GM18861 (cell line): ENCODE results near the gene PHLDB1.

ENCODE experiments used
- ATAC-seq: cut with Tn5 transposase; IDR thresholded peaks from one replicate; pipeline ENCODE4 v1.9.1; 2021; ENCODE audit not compliant: unreplicated experiment

Gene PHLDB1

GRCh38 chr11:118638726-118639125 is 31.3 kb downstream of the PHLDB1 start:
- ATAC-seq, result no peak

DNA sequence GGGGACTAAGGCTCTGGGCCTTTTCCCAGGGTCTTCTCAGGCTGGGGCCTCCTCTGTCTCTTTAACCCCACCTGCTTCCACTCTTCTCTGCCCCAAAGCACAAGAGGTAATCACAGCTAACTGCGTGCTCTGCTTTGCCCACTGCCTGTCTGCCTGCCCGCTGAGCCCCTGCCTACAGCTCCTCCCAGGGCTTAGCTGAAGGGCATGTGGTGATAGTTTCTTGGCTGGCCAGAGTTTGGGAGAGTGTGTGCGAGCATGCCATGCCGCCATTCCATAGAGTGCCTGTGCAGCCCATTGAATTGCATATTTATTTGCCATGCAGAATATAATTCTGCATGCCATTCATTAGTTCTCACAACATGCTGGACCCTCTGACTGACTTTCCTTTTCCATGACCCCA is 32.5 kb downstream of the PHLDB1 start:
- no peak for ATAC-seq

DNA sequence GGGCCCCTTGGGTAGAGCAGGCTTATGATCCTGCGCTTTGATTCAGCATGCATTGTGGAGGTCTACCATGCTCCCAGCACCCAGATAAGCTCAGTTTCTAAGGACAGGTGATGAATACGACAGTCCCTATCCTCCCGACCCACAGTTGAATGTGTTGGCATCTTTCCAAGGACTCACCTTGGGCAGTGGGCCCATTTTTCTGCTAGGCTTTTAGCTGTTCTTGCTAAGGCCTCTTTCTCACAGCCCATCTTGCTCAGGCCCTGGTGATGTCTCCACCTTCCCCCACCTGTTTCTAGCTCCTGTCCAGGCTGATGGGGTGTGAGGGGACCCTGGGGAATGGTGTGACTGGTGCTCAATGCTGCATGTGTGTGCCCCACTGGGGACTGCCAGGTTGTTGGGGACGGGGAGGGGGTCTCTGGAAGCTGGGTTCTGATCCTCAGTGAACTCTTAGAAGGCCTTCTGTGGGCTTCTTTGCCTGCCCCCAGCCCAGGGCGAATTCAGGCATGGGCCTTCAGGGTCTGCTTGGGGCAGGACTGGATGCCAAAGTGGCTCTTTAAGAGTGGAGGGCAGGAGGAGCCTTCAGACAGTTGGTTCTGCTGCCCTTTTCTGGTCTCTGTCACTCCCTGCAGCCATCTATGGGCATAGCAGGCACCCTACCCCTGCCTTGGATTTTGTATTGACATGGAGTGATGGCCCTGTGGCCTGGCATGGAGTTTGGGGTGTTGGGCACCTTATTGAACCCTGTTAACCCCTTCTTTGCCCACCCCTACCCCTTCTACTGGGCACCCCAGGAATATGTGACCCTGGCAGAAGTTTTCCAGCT is 33.1 kb downstream of the PHLDB1 start:
- no peak for ATAC-seq

GRCh38 chr11:118641397-118642019 is 34.1 kb downstream of the PHLDB1 start:
- ATAC-seq, result no peak

- no peak for ATAC-seq
These were observed 36.0 kb downstream of the PHLDB1 start for GRCh38 chr11:118643142-118643994.

GRCh38 chr11:118643995-118644345 is 36.6 kb downstream of the PHLDB1 start:
- no peak for ATAC-seq

- no peak for ATAC-seq
These were observed 37.1 kb downstream of the PHLDB1 start for GRCh38 chr11:118644496-118644895.

GRCh38 chr11:118645066-118645715 is 37.8 kb downstream of the PHLDB1 start:
- ATAC-seq, result no peak

- no peak for ATAC-seq
These were observed 39.0 kb downstream of the PHLDB1 start for GRCh38 chr11:118646393-118646792.

DNA sequence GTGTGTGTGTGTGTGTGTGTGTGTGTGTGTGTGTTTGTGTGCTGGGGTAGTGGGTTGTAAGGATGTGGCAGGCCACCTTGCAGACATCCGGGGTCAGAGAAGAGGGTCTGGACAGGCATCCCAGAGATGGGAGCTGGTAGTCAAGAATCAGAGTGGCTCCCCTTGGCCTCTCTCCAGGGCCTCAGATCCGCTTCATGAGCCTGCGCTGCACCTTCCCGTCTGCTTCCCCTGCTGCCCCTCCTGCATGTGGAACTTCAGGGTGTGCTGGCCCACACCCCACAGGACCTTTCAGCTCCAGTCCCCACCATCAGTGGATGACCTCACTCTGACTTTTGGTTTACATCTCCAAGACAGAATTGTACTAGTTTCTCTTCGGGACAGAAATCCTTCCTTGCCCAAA is 40.9 kb downstream of the PHLDB1 start:
- ATAC-seq, result no peak

DNA sequence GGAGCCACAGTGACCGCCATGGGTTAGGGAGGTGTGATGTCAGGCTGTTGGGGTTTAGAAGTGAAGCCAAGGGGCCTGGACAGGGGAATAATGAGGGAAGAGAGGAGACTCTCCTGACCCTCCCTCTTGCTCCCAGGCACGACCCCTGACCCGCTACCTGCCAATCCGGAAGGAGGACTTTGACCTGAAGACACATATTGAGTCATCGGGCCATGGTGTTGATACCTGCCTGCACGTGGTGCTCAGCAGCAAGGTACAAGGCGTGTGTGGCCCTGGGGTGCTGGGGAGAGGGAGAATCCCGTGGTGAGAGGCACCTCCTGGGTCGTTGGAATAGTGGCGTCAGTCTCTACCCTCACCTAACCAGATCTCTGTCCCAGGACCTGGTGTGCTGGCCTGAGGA is 42.5 kb downstream of the PHLDB1 start:
- no peak for ATAC-seq

- ATAC-seq, result no peak
These were observed 43.0 kb downstream of the PHLDB1 start for GRCh38 chr11:118650366-118650765.

- no peak for ATAC-seq
These were observed 44.4 kb downstream of the PHLDB1 start for GRCh38 chr11:118651820-118652219.

- no peak for ATAC-seq
These were observed 45.3 kb downstream of the PHLDB1 start for GRCh38 chr11:118652681-118653181.

- ATAC-seq, result no peak
These were observed 46.4 kb downstream of the PHLDB1 start for GRCh38 chr11:118653684-118654390.

- ATAC-seq, result no peak
These were observed 48.2 kb downstream of the PHLDB1 start for GRCh38 chr11:118655486-118656190.

DNA sequence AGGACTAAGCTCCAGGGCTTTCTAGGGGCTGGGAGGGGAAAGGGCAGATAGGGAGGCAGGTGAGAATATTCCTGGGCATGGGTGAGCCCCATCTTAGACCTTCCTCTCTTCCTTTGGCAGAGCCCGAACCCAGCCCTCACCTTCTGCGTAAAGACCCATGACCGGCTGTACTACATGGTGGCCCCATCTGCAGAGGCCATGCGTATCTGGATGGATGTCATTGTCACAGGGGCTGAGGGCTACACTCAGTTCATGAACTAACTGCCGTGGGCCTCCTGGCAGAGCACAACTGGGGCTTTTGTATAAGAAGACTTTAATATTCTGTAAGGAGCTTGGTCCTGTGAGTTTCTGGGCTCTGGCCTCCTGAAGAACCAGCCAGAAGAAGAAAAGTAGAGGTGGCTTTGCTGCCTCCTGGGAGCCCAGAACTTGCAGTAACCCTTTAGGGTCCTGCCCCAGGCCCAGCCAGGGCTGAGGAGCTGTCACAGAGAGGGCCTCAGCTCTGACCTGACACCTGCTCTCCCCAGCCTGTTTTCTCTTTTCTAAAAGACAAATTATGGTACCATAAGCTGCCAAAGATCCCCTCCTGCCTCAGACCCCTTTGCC is 49.2 kb downstream of the PHLDB1 start:
- ATAC-seq, result no peak

GRCh38 chr11:118657238-118657637 is 49.8 kb downstream of the PHLDB1 start:
- ATAC-seq, result no peak

DNA sequence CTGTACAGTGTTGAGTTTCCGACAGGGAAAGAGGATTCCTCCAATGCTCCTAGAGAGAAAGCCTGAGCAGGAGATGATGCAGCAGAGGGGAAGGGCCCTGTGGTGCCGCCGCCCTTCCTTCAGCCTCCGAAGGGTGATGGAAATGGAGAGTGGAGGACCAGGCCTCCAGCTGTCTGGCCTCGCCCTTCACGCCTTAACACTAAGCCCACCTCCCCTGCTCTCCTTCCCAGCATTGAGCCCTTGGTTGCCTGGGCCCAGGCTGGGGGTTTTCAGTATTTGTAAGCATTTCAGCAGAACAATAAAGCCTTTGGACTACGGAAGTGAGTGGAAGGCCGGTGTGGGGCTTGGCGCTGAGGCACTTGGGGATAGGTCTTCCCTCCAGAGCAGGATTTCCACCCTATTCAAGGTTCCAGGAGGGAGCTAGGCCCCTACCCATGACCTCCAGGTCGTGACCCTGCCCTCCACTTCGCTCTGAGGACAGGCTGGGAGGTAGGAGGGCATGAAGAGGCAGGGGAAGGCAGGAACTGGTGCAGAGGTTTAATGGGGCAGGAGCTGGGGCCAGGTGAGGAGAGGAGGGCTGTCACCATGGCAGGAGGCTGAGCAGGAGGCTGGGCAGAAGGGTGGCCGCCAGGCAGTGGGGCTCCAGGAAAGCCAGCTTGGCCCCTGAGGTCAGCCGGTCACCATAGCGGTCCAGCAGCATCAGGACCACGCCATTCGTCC is 50.5 kb downstream of the PHLDB1 start:
- ATAC-seq, result no peak
